Liver (tissue), 9 donors: ENCODE measurements around the gene OR2Z1. TPM values are rescaled to one million over a fixed set of nuclear protein-coding genes. Genes with fewer than 3 reads are reported as not detected.

Source experiments
- DNase-seq: peaks from one replicate; pipeline ENCODE4 v3.0.0-alpha.2; 2017; ENCODE audit warnings: low spot score
- H3K27ac ChIP-seq, 2 donors: one replicate each; pipeline ENCODE4 v1.7.0; 2013; ENCODE audit warnings: inconsistent platforms in 2 of 2, low read length in 2 of 2, control low read depth in 1 of 2, low read depth in 1 of 2, mild to moderate bottlenecking in 1 of 2
- H3K27me3 ChIP-seq, 4 donors: one replicate each; pipeline versions ENCODE4 v1.6.1 to v1.7.0; 2013; ENCODE audit warnings: low read length in 3 of 4, inconsistent platforms in 1 of 4, mild to moderate bottlenecking in 1 of 4, moderate library complexity in 1 of 4; ENCODE audit not compliant: control insufficient read depth in 4 of 4, insufficient read depth in 4 of 4
- H3K36me3 ChIP-seq, 4 donors: one replicate each; pipeline versions ENCODE4 v1.6.1 to v1.7.0; 2013; ENCODE audit warnings: low read length in 3 of 4, mild to moderate bottlenecking in 3 of 4, low read depth in 1 of 4, moderate library complexity in 1 of 4; ENCODE audit not compliant: control insufficient read depth in 4 of 4, insufficient read depth in 3 of 4
- H3K4me1 ChIP-seq, 4 donors: one replicate each; pipeline versions ENCODE4 v1.6.1 to v1.7.0; 2013; ENCODE audit warnings: low read length in 3 of 4, mild to moderate bottlenecking in 3 of 4, moderate library complexity in 1 of 4; ENCODE audit not compliant: control insufficient read depth in 4 of 4, insufficient read depth in 4 of 4
- H3K4me3 ChIP-seq, 3 donors: one replicate each; pipeline versions ENCODE4 v1.6.1 to v1.7.0; 2013; ENCODE audit warnings: low read length in 3 of 3, control low read depth in 1 of 3, low read depth in 1 of 3, mild to moderate bottlenecking in 1 of 3
- H3K9ac ChIP-seq, 2 donors: one replicate each; pipeline ENCODE4 v1.7.0; 2013; ENCODE audit warnings: low read length in 2 of 2, mild to moderate bottlenecking in 2 of 2, moderate library complexity in 2 of 2, control low read depth in 1 of 2, low read depth in 1 of 2
- H3K9me3 ChIP-seq, 4 donors: one replicate each; pipeline versions ENCODE4 v1.6.1 to v1.7.0; 2013; ENCODE audit warnings: low read length in 3 of 4; ENCODE audit not compliant: control insufficient read depth in 4 of 4
- EGR1 ChIP-seq, 2 donors: IDR thresholded peaks; 2 replicates each; pipeline ENCODE4 v1.6.1; 2016 to 2018; ENCODE audit warnings: antibody characterized with exemption in 2 of 2, low read depth in 2 of 2
- FOXA1 ChIP-seq: IDR thresholded peaks from 2 replicates; pipeline ENCODE4 v1.6.1; 2016; ENCODE audit warnings: antibody characterized with exemption
- GABPA ChIP-seq, 2 donors: IDR thresholded peaks in 1 of 2; conservative IDR thresholded peaks in 1 of 2; 2 replicates each; pipeline ENCODE4 v1.6.1; 2016; ENCODE audit warnings: antibody characterized with exemption in 2 of 2, mild to moderate bottlenecking in 1 of 2, moderate library complexity in 1 of 2
- HNF4A ChIP-seq, 2 donors: conservative IDR thresholded peaks; 2 replicates each; pipeline ENCODE4 v1.6.1; 2016; ENCODE audit warnings: antibody characterized with exemption in 2 of 2, mild to moderate bottlenecking in 2 of 2
- HNF4G ChIP-seq: IDR thresholded peaks from 2 replicates; pipeline ENCODE4 v1.6.1; 2016; ENCODE audit warnings: antibody characterized with exemption
- JUND ChIP-seq, 2 donors: IDR thresholded peaks; 2 replicates each; pipeline ENCODE4 v1.6.1; 2016; ENCODE audit warnings: antibody characterized with exemption in 2 of 2
- NR2F2 ChIP-seq: IDR thresholded peaks from 2 replicates; pipeline ENCODE4 v1.6.1; 2016; ENCODE audit warnings: antibody characterized with exemption
- RAD21 ChIP-seq, 2 donors: IDR thresholded peaks; 2 replicates each; pipeline ENCODE4 v1.6.1; 2016; ENCODE audit warnings: antibody characterized with exemption in 2 of 2, mild to moderate bottlenecking in 2 of 2
- RXRA ChIP-seq, 2 donors: IDR thresholded peaks; 2 replicates each; pipeline ENCODE4 v1.6.1; 2017 to 2018; ENCODE audit warnings: antibody characterized with exemption in 2 of 2, mild to moderate bottlenecking in 1 of 2
- SP1 ChIP-seq: IDR thresholded peaks from 2 replicates; pipeline ENCODE4 v1.6.1; 2018; ENCODE audit warnings: antibody characterized with exemption, mild to moderate bottlenecking
- YY1 ChIP-seq: IDR thresholded peaks from 2 replicates; pipeline ENCODE4 v1.6.1; 2016; ENCODE audit warnings: antibody characterized with exemption, mild to moderate bottlenecking
- WGBS: extraction: QIAGEN DNeasy Blood & Tissue Kit; methylation state at CpG from one replicate; pipeline ENCODE4 v1.1.7; 2013; 5-methylcytosine and 5-hydroxymethylcytosine counted together
- polyA plus RNA-seq, 2 donors: library from polyadenylated mRNA; stranded (reverse) in 1 of 2; unstranded in 1 of 2; fragments of 200-250 nt in 1 of 2; fragments of >200 nt in 1 of 2; fragmentation: Nextera tagmentation in 1 of 2; extraction: Ambion mirVana in 1 of 2; gene quantifications; one replicate each; pipeline versions ENCODE4 v1.2.1 to v1.2.3, GENCODE V29; 2013 to 2015
- total RNA-seq, 2 donors: library from RNA; depleted of rRNA; stranded (reverse); fragments of >200 nt; gene quantifications; one replicate each; pipeline ENCODE4 v1.2.3, GENCODE V29; 2014
- TF ChIP-seq, protein P1 (sequence below): IDR thresholded peaks from 2 replicates; pipeline ENCODE4 v1.6.1; 2016; ENCODE audit warnings: antibody characterized with exemption, mild to moderate bottlenecking
- TF ChIP-seq, protein P2 (sequence below): IDR thresholded peaks from 2 replicates; pipeline ENCODE4 v1.6.1; 2016; ENCODE audit warnings: antibody characterized with exemption
- TF ChIP-seq, protein P3 (sequence below): fragments of 150-350 bp; IDR thresholded peaks from 2 replicates; pipeline ENCODE4 v1.5.1; 2017; ENCODE audit warnings: improper control_type of control experiment, low read depth, low read length; ENCODE audit not compliant: missing input control
- TF ChIP-seq, protein P4 (sequence below): IDR thresholded peaks from 2 replicates; pipeline ENCODE4 v1.6.1; 2016; ENCODE audit warnings: antibody characterized with exemption
- donor health status: healthy.
- donor health status: healthy.
- donor health status: healthy.
- donor health status: healthy.
- donor health status: healthy.

Gene OR2Z1, protein sequence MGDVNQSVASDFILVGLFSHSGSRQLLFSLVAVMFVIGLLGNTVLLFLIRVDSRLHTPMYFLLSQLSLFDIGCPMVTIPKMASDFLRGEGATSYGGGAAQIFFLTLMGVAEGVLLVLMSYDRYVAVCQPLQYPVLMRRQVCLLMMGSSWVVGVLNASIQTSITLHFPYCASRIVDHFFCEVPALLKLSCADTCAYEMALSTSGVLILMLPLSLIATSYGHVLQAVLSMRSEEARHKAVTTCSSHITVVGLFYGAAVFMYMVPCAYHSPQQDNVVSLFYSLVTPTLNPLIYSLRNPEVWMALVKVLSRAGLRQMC
- total RNA-seq: not detected
- not detected for polyA plus RNA-seq

DNA sequence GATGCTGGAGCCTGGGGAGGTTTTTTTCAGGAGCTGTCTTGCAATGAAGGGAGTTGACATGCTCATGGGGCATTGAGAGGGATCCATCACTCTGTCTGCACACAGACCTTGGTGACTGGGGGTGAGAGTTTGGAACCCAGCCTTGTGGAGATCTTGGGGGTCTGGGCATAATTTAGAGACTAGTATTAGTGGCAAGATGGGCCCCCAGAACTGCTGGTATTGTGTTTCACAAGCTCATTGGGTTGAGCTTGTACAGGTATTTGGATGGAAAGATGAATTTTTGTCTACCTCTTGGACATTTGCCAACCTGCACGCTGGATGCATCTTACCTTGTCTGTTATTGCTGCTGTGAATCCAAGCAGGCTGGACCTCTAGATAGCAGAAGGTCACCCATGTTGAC lies at the start of gene OR2Z1:
TSS of gene OR2Z1 (plus strand) at position 301 of the 400 bp plus-strand sequence. CDS start 9,395 bp downstream, outside the sequence.
- TF ChIP-seq FOXA1 (no peak), EGR1 (IDR thresholded peaks at IDR 0.05; ENCODE audit: low read depth in 2 of 2) (no peak), RAD21 (IDR thresholded peaks at IDR 0.05) (no peak), YY1 (no peak)
- TF ChIP-seq, protein P1, sequence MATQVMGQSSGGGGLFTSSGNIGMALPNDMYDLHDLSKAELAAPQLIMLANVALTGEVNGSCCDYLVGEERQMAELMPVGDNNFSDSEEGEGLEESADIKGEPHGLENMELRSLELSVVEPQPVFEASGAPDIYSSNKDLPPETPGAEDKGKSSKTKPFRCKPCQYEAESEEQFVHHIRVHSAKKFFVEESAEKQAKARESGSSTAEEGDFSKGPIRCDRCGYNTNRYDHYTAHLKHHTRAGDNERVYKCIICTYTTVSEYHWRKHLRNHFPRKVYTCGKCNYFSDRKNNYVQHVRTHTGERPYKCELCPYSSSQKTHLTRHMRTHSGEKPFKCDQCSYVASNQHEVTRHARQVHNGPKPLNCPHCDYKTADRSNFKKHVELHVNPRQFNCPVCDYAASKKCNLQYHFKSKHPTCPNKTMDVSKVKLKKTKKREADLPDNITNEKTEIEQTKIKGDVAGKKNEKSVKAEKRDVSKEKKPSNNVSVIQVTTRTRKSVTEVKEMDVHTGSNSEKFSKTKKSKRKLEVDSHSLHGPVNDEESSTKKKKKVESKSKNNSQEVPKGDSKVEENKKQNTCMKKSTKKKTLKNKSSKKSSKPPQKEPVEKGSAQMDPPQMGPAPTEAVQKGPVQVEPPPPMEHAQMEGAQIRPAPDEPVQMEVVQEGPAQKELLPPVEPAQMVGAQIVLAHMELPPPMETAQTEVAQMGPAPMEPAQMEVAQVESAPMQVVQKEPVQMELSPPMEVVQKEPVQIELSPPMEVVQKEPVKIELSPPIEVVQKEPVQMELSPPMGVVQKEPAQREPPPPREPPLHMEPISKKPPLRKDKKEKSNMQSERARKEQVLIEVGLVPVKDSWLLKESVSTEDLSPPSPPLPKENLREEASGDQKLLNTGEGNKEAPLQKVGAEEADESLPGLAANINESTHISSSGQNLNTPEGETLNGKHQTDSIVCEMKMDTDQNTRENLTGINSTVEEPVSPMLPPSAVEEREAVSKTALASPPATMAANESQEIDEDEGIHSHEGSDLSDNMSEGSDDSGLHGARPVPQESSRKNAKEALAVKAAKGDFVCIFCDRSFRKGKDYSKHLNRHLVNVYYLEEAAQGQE: no peak
- TF ChIP-seq, protein P2, sequence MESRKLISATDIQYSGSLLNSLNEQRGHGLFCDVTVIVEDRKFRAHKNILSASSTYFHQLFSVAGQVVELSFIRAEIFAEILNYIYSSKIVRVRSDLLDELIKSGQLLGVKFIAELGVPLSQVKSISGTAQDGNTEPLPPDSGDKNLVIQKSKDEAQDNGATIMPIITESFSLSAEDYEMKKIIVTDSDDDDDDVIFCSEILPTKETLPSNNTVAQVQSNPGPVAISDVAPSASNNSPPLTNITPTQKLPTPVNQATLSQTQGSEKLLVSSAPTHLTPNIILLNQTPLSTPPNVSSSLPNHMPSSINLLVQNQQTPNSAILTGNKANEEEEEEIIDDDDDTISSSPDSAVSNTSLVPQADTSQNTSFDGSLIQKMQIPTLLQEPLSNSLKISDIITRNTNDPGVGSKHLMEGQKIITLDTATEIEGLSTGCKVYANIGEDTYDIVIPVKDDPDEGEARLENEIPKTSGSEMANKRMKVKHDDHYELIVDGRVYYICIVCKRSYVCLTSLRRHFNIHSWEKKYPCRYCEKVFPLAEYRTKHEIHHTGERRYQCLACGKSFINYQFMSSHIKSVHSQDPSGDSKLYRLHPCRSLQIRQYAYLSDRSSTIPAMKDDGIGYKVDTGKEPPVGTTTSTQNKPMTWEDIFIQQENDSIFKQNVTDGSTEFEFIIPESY: no peak
- Histone ChIP-seq H3K4me3 (no peak within 1 kb of the TSS), H3K27ac (no peak within 1 kb of the TSS), H3K27me3 (no peaks in the 10 kb centered on the region), H3K9me3 (peaks cover 0 to 2% (median 0%) of the 10 kb centered on the region in 4 donors), H3K36me3 (no peaks in the 10 kb centered on the region), H3K9ac (no peak within 1 kb of the TSS), H3K4me1 (no peaks in the 10 kb centered on the region)
- no peak for DNase-seq
- 64% methylated on average over 1 of the region's 1 CpG for WGBS

DNA sequence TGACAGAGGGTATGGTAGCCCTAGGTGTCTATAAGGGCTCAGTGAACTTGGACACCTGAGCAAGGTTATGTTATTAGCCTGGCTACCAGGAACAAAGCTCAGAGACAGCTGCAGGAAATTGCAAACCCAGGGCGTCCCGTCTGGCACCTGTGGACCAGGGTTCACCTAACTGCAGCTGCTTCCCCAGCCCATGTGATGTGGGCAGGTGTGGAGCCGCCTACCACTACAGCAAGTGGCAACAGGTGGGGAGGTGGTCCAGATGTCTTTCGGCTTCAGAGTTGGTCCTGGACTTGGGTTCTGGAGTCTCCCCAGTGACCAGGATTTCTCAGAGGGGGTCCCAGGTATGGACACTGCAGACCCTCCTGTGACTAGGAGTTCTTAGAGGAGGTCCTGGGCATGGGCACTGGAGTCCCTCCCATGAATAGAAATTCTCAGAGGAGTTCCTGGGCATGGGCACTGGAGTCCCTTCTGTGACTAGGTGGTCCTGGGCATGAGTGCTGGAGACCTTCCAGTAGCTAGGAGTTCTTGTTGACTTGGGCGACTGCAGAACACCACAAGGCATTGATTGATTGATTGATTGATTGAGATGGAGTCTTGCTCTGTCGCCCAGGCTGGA lies 48.0 kb upstream of the OR2Z1 start:
- TF ChIP-seq SP1 (no peak), FOXA1 (no peak)
- Histone ChIP-seq H3K27me3 (peaks cover 0 to 8% (median 0%) of the 10 kb centered on the region in 4 donors), H3K4me1 (no peaks in the 10 kb centered on the region), H3K9me3 (no peaks in the 10 kb centered on the region), H3K36me3 (no peaks in the 10 kb centered on the region), H3K9ac (no peak overlapping the region), H3K4me3 (no peak overlapping the region), H3K27ac (no peak overlapping the region)
- 67% methylated on average over 6 of the region's 6 CpGs for WGBS
- no peak for DNase-seq

DNA sequence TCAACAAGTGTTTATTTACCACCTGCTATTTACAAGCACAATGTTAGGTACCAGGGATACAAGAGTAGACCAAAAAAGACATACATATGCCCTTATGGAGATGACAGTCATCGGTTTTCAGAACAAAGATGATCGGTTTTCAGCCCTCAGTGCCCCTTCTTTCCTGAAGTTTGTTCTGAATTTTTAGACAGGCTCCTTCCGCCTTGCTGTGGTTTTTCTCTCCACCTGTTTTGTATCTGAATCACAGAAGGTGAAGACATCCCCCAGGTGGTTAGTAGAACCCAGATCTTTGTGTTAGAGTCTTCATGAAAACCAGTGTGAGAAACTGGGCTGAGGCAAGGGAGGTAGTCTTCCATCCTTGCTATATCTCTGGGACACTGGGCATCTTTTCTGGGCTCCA lies 46.4 kb upstream of the OR2Z1 start:
- no peak for DNase-seq
- Histone ChIP-seq H3K4me3 (no peak overlapping the region), H3K27ac (no peak overlapping the region), H3K4me1 (no peaks in the 10 kb centered on the region), H3K9ac (no peak overlapping the region), H3K27me3 (peaks cover 0 to 3% (median 0%) of the 10 kb centered on the region in 4 donors), H3K36me3 (no peaks in the 10 kb centered on the region), H3K9me3 (no peaks in the 10 kb centered on the region)
- 76% methylated on average over 3 of the region's 3 CpGs for WGBS
- TF ChIP-seq, protein P1: no peak
- TF ChIP-seq SP1 (no peak), RXRA (IDR thresholded peaks at IDR 0.05) (no peak), NR2F2 (no peak), YY1 (no peak), HNF4G (no peak), HNF4A (conservative IDR thresholded peaks at IDR 0.05) (no peak), FOXA1 (no peak), JUND (IDR thresholded peaks at IDR 0.05) (no peak), GABPA (IDR thresholded peaks at IDR 0.05 in 1 of 2, conservative IDR thresholded peaks at IDR 0.05 in 1 of 2) (no peak)
- TF ChIP-seq, protein P3, sequence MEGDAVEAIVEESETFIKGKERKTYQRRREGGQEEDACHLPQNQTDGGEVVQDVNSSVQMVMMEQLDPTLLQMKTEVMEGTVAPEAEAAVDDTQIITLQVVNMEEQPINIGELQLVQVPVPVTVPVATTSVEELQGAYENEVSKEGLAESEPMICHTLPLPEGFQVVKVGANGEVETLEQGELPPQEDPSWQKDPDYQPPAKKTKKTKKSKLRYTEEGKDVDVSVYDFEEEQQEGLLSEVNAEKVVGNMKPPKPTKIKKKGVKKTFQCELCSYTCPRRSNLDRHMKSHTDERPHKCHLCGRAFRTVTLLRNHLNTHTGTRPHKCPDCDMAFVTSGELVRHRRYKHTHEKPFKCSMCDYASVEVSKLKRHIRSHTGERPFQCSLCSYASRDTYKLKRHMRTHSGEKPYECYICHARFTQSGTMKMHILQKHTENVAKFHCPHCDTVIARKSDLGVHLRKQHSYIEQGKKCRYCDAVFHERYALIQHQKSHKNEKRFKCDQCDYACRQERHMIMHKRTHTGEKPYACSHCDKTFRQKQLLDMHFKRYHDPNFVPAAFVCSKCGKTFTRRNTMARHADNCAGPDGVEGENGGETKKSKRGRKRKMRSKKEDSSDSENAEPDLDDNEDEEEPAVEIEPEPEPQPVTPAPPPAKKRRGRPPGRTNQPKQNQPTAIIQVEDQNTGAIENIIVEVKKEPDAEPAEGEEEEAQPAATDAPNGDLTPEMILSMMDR: no peak
- TF ChIP-seq, protein P4, sequence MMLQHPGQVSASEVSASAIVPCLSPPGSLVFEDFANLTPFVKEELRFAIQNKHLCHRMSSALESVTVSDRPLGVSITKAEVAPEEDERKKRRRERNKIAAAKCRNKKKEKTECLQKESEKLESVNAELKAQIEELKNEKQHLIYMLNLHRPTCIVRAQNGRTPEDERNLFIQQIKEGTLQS: no peak
